Epithelial cell of esophagus (primary cell): Measurements from ENCODE around the gene OXNAD1.
A peak's percentile ranks its signal among the peaks of the same experiment; 100 is the strongest.

Experiments used
- DNase-seq: peaks from one replicate; pipeline ENCODE4 v3.0.0; 2010; ENCODE audit warnings: low read depth
- H3K4me3 ChIP-seq: 2 replicates; pipeline ENCODE4 v1.5.1; 2011; ENCODE audit warnings: mild to moderate bottlenecking, low read length, control low read depth
- CTCF ChIP-seq: IDR thresholded peaks from 2 replicates; pipeline ENCODE4 v1.5.1; 2011; ENCODE audit warnings: low read depth, mild to moderate bottlenecking, low read length, control low read depth, inconsistent platforms; ENCODE audit not compliant: insufficient read depth; ENCODE audit errors: missing control alignments

Gene OXNAD1

DNA sequence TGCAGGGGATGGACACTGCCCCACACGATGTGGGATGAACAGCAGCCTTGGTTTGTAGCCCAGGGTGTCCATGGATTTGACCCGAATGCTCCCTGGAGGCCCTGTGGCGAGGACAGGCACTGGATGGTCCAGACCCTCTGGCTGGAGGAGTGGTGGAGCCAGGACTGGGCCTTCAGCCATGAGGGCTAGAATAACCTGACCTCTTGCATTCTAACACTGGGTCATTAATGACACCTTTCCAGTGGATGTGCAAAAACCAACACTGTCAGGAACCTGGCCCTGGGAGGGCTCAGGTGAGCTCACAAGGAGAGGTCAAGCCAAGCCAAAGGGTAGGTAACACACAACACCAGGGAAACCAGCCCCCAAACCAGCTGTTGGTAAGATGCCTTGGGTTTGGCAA lies 51.4 kb downstream of the OXNAD1 start:
- DNase-seq = no peak
- no peak for TF ChIP-seq CTCF
- H3K4me3 ChIP-seq = no peak overlapping the region

- no peak overlapping the region for H3K4me3 ChIP-seq
- no peak for TF ChIP-seq CTCF
- no peak for DNase-seq
Measured at GRCh38 chr3:16316847-16317560, 52.0 kb downstream of the OXNAD1 start.

- no peak overlapping the region for H3K4me3 ChIP-seq
- no peak for TF ChIP-seq CTCF
- no peak for DNase-seq
Measured at GRCh38 chr3:16317561-16317945, 52.5 kb downstream of the OXNAD1 start.

GRCh38 chr3:16318176-16318575 lies 53.2 kb downstream of the OXNAD1 start:
- no peak for DNase-seq
- no peak overlapping the region for H3K4me3 ChIP-seq
- no peak for TF ChIP-seq CTCF

GRCh38 chr3:16319307-16319706 lies 54.3 kb downstream of the OXNAD1 start:
- H3K4me3 ChIP-seq = no peak overlapping the region
- peak; percentile 33 for DNase-seq
- peak; percentile 13 for TF ChIP-seq CTCF

DNA sequence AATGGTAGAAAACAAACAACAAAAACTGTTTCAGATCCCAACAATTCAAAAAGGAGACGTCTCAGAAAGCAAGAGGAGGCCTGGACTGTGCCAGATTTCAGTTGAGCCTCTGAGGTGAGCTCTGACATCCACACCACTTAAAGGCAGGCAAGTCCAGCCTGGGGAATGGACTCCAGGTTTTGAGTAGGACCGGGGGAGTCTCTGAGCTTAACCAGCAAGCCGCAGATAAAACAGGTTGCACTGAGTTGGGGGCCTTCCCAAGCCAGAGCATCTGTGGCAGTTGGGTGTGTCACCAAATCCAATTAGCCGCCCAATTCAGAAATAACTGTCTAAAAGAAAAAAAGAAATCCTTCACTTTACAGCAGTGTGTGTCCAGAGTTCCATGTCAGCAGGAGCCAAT lies 54.7 kb downstream of the OXNAD1 start:
- no peak overlapping the region for H3K4me3 ChIP-seq

More for the DNA sequence above, 54.7 kb downstream of the OXNAD1 start:
- TF ChIP-seq CTCF = no peak
- no peak for DNase-seq
